ENCODE data around the gene CCDC152.

DNA sequence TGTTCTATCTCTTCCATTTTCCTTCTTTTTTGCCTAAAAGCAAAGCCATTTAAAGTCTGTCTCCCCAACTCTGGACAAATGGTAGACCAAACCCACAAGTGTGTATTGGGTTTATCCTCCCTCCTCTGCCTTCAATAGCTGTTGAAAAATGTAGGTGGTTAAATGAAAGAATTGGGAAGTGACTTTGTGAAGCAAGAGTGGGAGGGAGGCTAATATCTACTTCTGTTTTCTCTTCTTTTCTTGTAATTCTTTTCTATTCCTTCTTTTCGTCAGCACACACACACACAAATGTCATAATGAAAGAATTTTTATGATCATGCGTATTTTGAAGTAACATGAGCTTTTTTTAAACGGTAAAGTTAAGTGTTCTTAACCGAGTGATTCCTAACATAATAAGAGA, 3.8 kb downstream of the CCDC152 start:
- TF ChIP-seq, protein P1, sequence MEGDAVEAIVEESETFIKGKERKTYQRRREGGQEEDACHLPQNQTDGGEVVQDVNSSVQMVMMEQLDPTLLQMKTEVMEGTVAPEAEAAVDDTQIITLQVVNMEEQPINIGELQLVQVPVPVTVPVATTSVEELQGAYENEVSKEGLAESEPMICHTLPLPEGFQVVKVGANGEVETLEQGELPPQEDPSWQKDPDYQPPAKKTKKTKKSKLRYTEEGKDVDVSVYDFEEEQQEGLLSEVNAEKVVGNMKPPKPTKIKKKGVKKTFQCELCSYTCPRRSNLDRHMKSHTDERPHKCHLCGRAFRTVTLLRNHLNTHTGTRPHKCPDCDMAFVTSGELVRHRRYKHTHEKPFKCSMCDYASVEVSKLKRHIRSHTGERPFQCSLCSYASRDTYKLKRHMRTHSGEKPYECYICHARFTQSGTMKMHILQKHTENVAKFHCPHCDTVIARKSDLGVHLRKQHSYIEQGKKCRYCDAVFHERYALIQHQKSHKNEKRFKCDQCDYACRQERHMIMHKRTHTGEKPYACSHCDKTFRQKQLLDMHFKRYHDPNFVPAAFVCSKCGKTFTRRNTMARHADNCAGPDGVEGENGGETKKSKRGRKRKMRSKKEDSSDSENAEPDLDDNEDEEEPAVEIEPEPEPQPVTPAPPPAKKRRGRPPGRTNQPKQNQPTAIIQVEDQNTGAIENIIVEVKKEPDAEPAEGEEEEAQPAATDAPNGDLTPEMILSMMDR (IDR thresholded peaks at IDR 0.05), result no peak
- no peak for TF ChIP-seq POLR2A (IDR thresholded peaks at IDR 0.05)
